Epithelial cell of esophagus (primary cell): ENCODE measurements around the gene FBN3.

Experiments used
- DNase-seq: peaks from one replicate; pipeline ENCODE4 v3.0.0; 2010; ENCODE audit warnings: low read depth
- H3K4me3 ChIP-seq: 2 replicates; pipeline ENCODE4 v1.5.1; 2011; ENCODE audit warnings: mild to moderate bottlenecking, low read length, control low read depth
- CTCF ChIP-seq: IDR thresholded peaks from 2 replicates; pipeline ENCODE4 v1.5.1; 2011; ENCODE audit warnings: low read depth, mild to moderate bottlenecking, low read length, control low read depth, inconsistent platforms; ENCODE audit not compliant: insufficient read depth; ENCODE audit errors: missing control alignments

FBN3 gene

GRCh38 chr19:8148088-8148409, 1.3 kb downstream of the FBN3 start:
- no peak overlapping the region for H3K4me3 ChIP-seq
- TF ChIP-seq CTCF = no peak
- DNase-seq = no peak

- no peak overlapping the region for H3K4me3 ChIP-seq
- TF ChIP-seq CTCF = no peak
- no peak for DNase-seq
Measured at GRCh38 chr19:8147582-8147978, 1.8 kb downstream of the FBN3 start.

GRCh38 chr19:8146877-8147581, 2.4 kb downstream of the FBN3 start:
- DNase-seq = no peak
- H3K4me3 ChIP-seq = no peak overlapping the region
- TF ChIP-seq CTCF = no peak

GRCh38 chr19:8144273-8144995, 5.0 kb downstream of the FBN3 start:
- no peak overlapping the region for H3K4me3 ChIP-seq
- no peak for TF ChIP-seq CTCF
- no peak for DNase-seq

GRCh38 chr19:8143041-8143440, 6.4 kb downstream of the FBN3 start:
- DNase-seq = no peak
- no peak for TF ChIP-seq CTCF
- no peak overlapping the region for H3K4me3 ChIP-seq

GRCh38 chr19:8142513-8142900, 6.9 kb downstream of the FBN3 start:
- no peak for DNase-seq
- no peak overlapping the region for H3K4me3 ChIP-seq

More at GRCh38 chr19:8142513-8142900, 6.9 kb downstream of the FBN3 start:
- TF ChIP-seq CTCF = no peak
